Measurements from ENCODE around the gene DCDC2C.

The DCDC2C gene

GRCh38 chr2:3827673-3828575, 124.5 kb downstream of the DCDC2C start:
- DNase-seq (ENCODE audit: low spot score): no peak

DNA sequence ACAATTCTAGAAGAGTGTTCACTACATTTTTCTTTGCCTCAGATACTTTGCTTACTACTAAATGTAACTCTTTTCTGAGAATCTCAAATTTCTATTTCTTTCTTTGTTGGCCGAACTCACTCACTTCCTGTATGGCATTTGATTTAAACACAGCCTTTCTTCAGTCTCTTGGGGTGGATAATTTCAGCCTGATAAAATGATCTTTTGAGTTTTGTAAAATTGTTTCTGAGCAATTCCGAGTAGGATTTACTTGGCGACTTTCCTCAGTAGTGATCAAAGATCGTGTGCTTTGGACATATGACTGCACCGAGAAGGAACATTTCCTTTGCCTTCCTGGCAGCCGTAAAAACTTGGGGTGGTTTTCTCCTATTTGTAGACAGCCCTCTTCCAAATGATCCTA, 127.4 kb downstream of the DCDC2C start:
- DNase-seq (ENCODE audit: low spot score): no peak

DNA sequence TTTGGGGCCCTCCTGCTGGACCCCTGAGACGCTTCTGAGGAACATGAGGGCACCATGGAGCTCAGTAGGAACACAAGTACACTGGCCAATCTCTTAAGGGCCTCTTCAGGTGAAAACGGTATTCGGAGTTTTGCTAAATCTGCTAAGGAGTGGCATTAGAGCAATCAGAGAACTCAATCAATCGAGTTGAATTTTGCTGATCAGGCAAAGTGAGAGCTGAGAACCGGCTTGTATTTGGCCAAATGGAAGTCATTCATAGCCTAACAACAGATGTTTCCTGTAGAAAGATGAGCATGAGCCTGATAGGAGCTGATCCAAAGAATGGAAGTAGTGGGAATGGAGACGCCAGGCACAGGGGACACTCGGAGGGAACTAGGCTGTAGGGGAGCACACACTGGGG, 133.7 kb downstream of the DCDC2C start:
- no peak for DNase-seq (ENCODE audit: low spot score)

DNA sequence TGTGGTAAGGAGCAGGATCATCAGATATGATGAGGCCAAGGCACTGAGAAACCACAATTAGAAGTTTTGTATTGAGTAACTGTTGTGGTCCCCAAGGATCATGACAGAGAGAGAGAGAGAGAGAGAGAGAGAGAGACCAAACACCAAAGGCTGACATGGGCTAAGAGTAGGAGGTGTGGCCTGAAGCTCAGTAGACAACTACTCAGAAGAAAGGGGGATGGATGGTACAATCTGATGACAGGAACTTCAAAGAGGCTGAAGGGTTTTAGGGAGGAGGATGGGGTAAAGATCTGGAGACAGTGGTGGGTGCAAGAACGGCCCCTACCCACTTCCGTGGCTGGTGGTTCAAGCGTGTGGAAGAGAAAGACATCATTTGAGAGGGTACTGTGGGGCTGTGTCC, 135.0 kb downstream of the DCDC2C start:
- DNase-seq (ENCODE audit: low spot score): no peak

- no peak for DNase-seq (ENCODE audit: low spot score)
Measured at GRCh38 chr2:3839476-3839875, 136.1 kb downstream of the DCDC2C start.

GRCh38 chr2:3840611-3841155, 137.3 kb downstream of the DCDC2C start:
- no peak for DNase-seq (ENCODE audit: low spot score)

- DNase-seq (ENCODE audit: low spot score): no peak
Measured at GRCh38 chr2:3847397-3848052, 144.2 kb downstream of the DCDC2C start.

DNA sequence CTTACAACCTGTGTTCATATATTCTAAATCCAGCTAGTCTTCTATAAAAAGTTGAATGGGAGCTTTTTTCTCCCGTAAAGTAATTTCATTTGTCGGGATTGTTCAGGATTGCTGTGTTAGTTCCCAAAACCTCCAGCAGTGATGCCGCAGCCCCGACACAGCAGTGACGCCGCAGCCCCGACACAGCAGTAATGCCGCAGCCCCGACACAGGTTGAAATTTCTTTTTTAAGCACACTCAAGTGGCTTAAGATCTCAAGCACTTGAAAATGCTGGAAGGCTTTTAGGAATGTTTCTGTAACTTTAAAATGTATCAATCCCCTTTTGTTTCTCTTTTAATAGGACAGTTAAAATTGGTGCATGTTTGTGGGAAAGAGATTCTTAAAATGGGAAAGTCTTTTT, 145.4 kb downstream of the DCDC2C start:
- no peak for DNase-seq (ENCODE audit: low spot score)

DNA sequence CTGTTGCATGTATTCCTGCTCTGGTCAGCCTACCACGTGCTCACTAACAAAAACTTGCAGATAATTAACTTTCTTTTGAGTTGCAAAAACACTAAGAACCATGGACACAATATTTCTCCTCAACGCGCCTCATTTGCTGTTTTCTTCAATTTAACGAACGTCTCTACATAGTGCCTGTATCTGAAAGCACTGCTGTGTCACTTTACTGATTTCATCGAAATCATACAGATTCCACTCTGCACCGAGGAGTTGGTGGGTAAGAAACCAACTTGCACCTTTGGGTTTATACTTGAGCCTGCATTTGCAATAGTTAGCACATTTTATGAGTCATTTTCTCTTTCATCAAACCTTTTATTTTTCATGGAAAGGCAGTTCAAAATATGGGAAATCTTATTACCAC, 145.8 kb downstream of the DCDC2C start:
- no peak for DNase-seq (ENCODE audit: low spot score)

DNA sequence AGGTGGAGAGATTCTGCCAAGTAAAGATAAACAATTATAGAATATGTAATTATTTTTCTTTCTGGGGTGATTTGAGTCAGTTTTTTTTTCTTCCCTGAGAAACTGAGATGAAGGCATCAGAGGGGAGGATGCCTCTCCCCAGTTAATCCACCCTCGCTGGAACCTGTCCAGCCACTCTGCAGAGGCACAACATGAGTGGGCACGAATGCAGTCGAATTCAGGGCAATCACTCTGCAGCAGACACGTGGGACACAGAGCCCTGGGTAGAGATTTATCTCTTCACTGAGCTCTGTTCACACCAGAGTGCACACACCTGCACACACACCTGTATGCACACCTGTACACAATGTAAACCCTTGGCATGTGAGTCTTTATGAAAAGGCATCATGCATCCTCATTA, 154.2 kb downstream of the DCDC2C start:
- no peak for DNase-seq (ENCODE audit: low spot score)

GRCh38 chr2:3864943-3865865, 161.8 kb downstream of the DCDC2C start:
- DNase-seq (ENCODE audit: low spot score): no peak

DNA sequence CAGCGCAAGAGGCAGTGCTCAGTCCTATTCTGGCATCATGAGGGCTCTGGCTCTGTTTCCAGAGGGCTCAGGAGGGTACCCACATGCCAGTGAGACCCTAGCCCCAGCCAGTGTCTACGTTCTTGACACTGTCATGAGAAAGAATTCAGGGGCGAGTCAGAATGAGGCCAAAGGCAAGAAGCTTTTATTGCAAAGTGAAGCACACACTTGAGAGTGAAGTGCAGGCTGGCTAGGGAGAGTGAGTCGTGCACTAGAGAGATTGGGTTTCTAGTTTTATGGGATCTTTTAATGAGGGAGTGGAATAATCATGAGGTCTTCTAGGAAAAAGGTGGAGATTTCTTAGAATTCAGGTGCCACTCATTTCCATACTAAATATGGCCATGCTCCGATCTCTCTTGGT, 164.1 kb downstream of the DCDC2C start:
- DNase-seq (ENCODE audit: low spot score): no peak

- DNase-seq (ENCODE audit: low spot score): no peak
Measured at GRCh38 chr2:3868012-3868805, 164.8 kb downstream of the DCDC2C start.

GRCh38 chr2:3870222-3870621, 166.8 kb downstream of the DCDC2C start:
- no peak for DNase-seq (ENCODE audit: low spot score)

GRCh38 chr2:3871002-3871401, 167.6 kb downstream of the DCDC2C start:
- no peak for DNase-seq (ENCODE audit: low spot score)

DNA sequence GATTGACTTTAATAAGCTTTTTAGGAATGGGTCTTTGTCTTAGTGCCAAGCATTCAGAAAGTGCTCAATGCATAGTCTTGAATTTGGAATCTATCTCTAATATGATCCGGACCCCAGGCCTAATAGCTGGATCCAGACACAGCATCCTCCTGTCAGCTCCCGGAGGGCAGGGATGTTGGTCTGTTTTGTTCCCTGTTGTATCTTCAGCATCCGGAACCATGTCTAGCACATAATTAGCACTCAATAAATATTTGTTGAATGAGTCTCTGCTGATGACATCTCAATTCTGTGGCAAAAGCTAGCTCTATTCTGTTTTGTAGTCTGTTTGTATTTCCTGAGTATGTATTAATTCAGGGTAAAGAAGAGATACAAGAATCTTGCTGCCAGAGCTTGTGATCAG, 169.1 kb downstream of the DCDC2C start:
- DNase-seq (ENCODE audit: low spot score): no peak

DNA sequence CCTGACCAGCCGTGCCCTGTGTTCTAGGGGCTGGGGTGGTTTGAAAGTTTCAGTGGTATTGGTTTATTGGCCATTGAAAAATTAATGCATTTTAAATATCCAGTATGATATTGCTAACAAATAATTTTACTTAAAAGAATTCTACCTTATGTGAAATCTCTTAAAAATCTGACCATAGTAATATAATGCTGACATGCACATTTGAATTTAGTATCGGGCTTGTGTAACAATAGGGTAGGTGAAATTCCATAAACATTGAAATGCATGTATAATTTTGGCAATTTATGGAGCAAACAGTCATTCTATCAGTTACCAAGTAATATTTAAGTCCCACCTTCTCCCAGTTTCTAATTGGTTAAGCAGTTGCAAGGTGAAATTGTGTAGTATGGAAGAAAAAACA, 170.5 kb downstream of the DCDC2C start:
- DNase-seq (ENCODE audit: low spot score): no peak

GRCh38 chr2:3876221-3876620, 172.8 kb downstream of the DCDC2C start:
- DNase-seq (ENCODE audit: low spot score): no peak

DNA sequence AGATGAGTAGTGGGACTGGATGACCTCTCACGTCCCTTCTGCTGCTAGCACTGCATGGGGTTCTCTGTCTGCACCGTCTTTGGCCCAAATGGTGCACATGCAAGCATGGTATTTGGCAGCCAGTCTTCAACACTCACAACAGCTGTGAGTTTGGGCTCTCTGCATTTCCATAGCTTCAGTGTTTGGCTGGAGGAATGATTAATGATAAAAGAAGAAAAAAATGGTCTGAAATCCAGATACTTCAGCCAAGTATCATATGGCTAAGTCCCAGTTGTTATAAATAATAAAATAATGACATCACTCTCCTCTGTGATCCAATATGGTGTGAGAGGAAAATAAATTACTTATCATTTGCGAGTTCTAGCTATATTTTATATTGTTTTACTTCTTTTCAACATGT, 173.3 kb downstream of the DCDC2C start:
- DNase-seq (ENCODE audit: low spot score): no peak

GRCh38 chr2:3885629-3886628, 182.6 kb downstream of the DCDC2C start:
- DNase-seq (ENCODE audit: low spot score): no peak
